GM12878 (cell line): ENCODE measurements around the gene TMEM72. TPM values are rescaled to one million over a fixed set of nuclear protein-coding genes. Genes with fewer than 3 reads are reported as not detected.

ENCODE experiments used
- ATAC-seq: fragments of 200-7000 bp; cut with Tn5 transposase; 3 replicates; pipeline ENCODE4 v1.9.1; 2020; ENCODE audit warnings: mild to moderate bottlenecking, moderate library complexity
- BruUV-seq: library from RNA; stranded (reverse); fragments of 400-500 nt; replicated peaks from 2 replicates; lab custom pipeline; 2021; lab: Mats Ljungman, UMichigan
- CTCF ChIA-PET: fragments of 300-600 bp; sonication (Branson Sonifier 250); formaldehyde crosslinking; extraction: SDS; loops from one replicate; lab custom pipeline; 2021; ENCODE audit warnings: inconsistent platforms; lab: Yijun Ruan, JAX
- POLR2A ChIA-PET: fragments of 350-600 bp; formaldehyde crosslinking; extraction: SDS; loops from one replicate; lab custom pipeline; 2021; ENCODE audit warnings: inconsistent platforms; lab: Charles Lee
- RAD21 ChIA-PET: fragments of 300-600 bp; sonication (Branson Sonifier 250); formaldehyde crosslinking; loops from one replicate; lab custom pipeline; 2023; ENCODE audit warnings: antibody characterized with exemption; ENCODE audit not compliant: unreplicated experiment; lab: Charles Lee
- SMC1A ChIA-PET: fragments of 300-600 bp; sonication (Branson Sonifier 250); formaldehyde crosslinking; loops from one replicate; lab custom pipeline; 2023; ENCODE audit not compliant: unreplicated experiment, uncharacterized antibody; lab: Charles Lee
- DNase-seq: peaks from one replicate; pipeline ENCODE4 v3.0.0-alpha.2; 2011; ENCODE audit warnings: low read depth, low spot score
- FAIRE-seq: peaks from 3 replicates; lab custom pipeline; 2011; peaks lifted over from hg19 to GRCh38; lab: Jason Lieb, UNC
- H2AFZ ChIP-seq: 2 replicates; pipeline ENCODE4 v1.6.0; 2011; ENCODE audit warnings: low read depth, low read length, control low read depth; ENCODE audit not compliant: control insufficient read depth
- H3K27ac ChIP-seq: 2 replicates; pipeline ENCODE4 v1.5.1; 2011; ENCODE audit warnings: control low read depth; ENCODE audit not compliant: control insufficient read depth, insufficient read depth
- H3K27me3 ChIP-seq, 2 experiments: replicated peaks in 1 of 2; 2 replicates each; pipeline versions ENCODE4 v1.6.0 to v1.6.1; 2011; ENCODE audit warnings: low read length in 1 of 2; ENCODE audit not compliant: control insufficient read depth in 2 of 2, insufficient read depth in 2 of 2
- H3K36me3 ChIP-seq, 2 experiments: 2 replicates each; pipeline ENCODE4 v1.5.1; 2011; ENCODE audit warnings: low read length in 1 of 2; ENCODE audit not compliant: control insufficient read depth in 2 of 2, insufficient read depth in 2 of 2
- H3K4me1 ChIP-seq: 2 replicates; pipeline ENCODE4 v1.6.1; 2011; ENCODE audit warnings: mild to moderate bottlenecking, low read length, moderate library complexity, mixed read lengths; ENCODE audit not compliant: control insufficient read depth, insufficient read depth
- H3K4me2 ChIP-seq: 2 replicates; pipeline ENCODE4 v1.6.0; 2011; ENCODE audit warnings: control low read depth; ENCODE audit not compliant: control insufficient read depth, insufficient read depth
- H3K4me3 ChIP-seq: fragments of 200-600 bp; sonication (generic); 2 replicates; pipeline ENCODE4 v1.5.1; 2016
- H3K79me2 ChIP-seq: 2 replicates; pipeline ENCODE4 v1.6.0; 2011; ENCODE audit warnings: low read length; ENCODE audit not compliant: control insufficient read depth, insufficient read depth
- H3K9ac ChIP-seq: 2 replicates; pipeline ENCODE4 v1.8.0; 2011; ENCODE audit warnings: low read length, control low read depth, mixed read lengths; ENCODE audit not compliant: control insufficient read depth, insufficient read depth
- H3K9me3 ChIP-seq: replicated peaks from 3 replicates; pipeline ENCODE4 v1.5.1; 2011; ENCODE audit warnings: mild to moderate bottlenecking, low read length; ENCODE audit not compliant: control insufficient read depth, insufficient read depth
- H4K20me1 ChIP-seq: 2 replicates; pipeline ENCODE4 v1.6.0; 2011; ENCODE audit not compliant: control insufficient read depth, insufficient read depth
- ATF3 ChIP-seq: IDR thresholded peaks from 2 replicates; pipeline ENCODE4 v1.6.1; 2011; ENCODE audit warnings: low read depth, mild to moderate bottlenecking, low read length, moderate library complexity, borderline replicate concordance; ENCODE audit errors: extremely low read depth
- BCL3 ChIP-seq: IDR thresholded peaks from 2 replicates; pipeline ENCODE4 v1.6.1; 2011; ENCODE audit warnings: borderline replicate concordance, low read depth, mild to moderate bottlenecking, moderate library complexity, low read length; ENCODE audit not compliant: insufficient read depth, poor library complexity, severe bottlenecking
- BCLAF1 ChIP-seq: fragments of 450-650 bp; IDR thresholded peaks from 2 replicates; pipeline ENCODE4 v1.6.1; 2017; ENCODE audit warnings: antibody characterized with exemption, mild to moderate bottlenecking, moderate library complexity
- CBX5 ChIP-seq: sonication (generic); IDR thresholded peaks from 2 replicates; pipeline ENCODE4 v1.6.1; 2016; ENCODE audit warnings: low read depth, moderate library complexity, mild to moderate bottlenecking, inconsistent platforms
- FOXM1 ChIP-seq: IDR thresholded peaks from 2 replicates; pipeline ENCODE4 v1.6.1; 2012; ENCODE audit warnings: low read depth, mild to moderate bottlenecking, inconsistent platforms, low read length, moderate library complexity
- IKZF1 ChIP-seq: fragments of 450-650 bp; conservative IDR thresholded peaks from 2 replicates; pipeline ENCODE4 v1.6.1; 2017; ENCODE audit warnings: antibody characterized with exemption, mild to moderate bottlenecking
- LARP7 ChIP-seq: fragments of 450-650 bp; IDR thresholded peaks from 2 replicates; pipeline ENCODE4 v1.6.1; 2017; ENCODE audit warnings: mild to moderate bottlenecking
- MEF2A ChIP-seq: IDR thresholded peaks from 2 replicates; pipeline ENCODE4 v1.6.1; 2011; ENCODE audit warnings: low read depth, mild to moderate bottlenecking, low read length, moderate library complexity; ENCODE audit not compliant: insufficient read depth
- NFIC ChIP-seq: IDR thresholded peaks from 2 replicates; pipeline ENCODE4 v1.6.1; 2012; ENCODE audit warnings: low read depth, mild to moderate bottlenecking, inconsistent platforms, low read length, moderate library complexity
- PBX3 ChIP-seq: IDR thresholded peaks from 2 replicates; pipeline ENCODE4 v1.6.1; 2011; ENCODE audit warnings: mild to moderate bottlenecking, low read depth, low read length, moderate library complexity; ENCODE audit not compliant: insufficient replicate concordance
- PRDM15 ChIP-seq: fragments of 450-650 bp; formaldehyde crosslinking; IDR thresholded peaks from 2 replicates; pipeline ENCODE4 v1.4.0; 2020; ENCODE audit warnings: mild to moderate bottlenecking, moderate library complexity
- ZBTB33 ChIP-seq: fragments of 450-650 bp; IDR thresholded peaks from 2 replicates; pipeline ENCODE4 v1.6.1; 2017; ENCODE audit warnings: mild to moderate bottlenecking
- WGBS: methylation state at CpG from one replicate; pipeline ENCODE4 v1.1.6; 2016; ENCODE audit warnings: low lambda C conversion rate; ENCODE audit not compliant: insufficient replicate concordance, insufficient coverage; ENCODE audit errors: missing lambda C conversion rate; 5-methylcytosine and 5-hydroxymethylcytosine counted together
- in situ Hi-C: fragments of 300-500 bp; cut with MboI; formaldehyde crosslinking; loops from 9 replicates; pipeline ENCODE4 v1.14.3; 2018; ENCODE audit warnings: mixed read lengths
- intact Hi-C: fragments of 100-400 bp; cut with micrococcal nuclease; formaldehyde crosslinking; loops from one replicate; pipeline ENCODE4 v1.14.2; 2022; ENCODE audit not compliant: unreplicated experiment
- polyA plus RNA-seq, 11 experiments: library from polyadenylated mRNA; depleted of rRNA in 4 of 11; unstranded in 6 of 11; stranded (reverse) in 5 of 11; fragments of >200 nt; fragmentation: Nextera tagmentation in 4 of 11; fragmentation: Illumina TruSeq in 1 of 11; extraction: Ambion mirVana in 4 of 11; extraction: Trizol in 1 of 11; gene quantifications; 1 replicate in 1 of 11; 2 replicates in 10 of 11; pipeline versions ENCODE4 v1.2.1 to v1.2.3, GENCODE V29; 2011 to 2016; ENCODE audit warnings: inconsistent platforms in 2 of 11, missing spikeins in 2 of 11, low read depth in 1 of 11
- total RNA-seq, 4 experiments: library from RNA; depleted of rRNA in 3 of 4; stranded (reverse); fragments of >200 nt in 3 of 4; fragmentation: Illumina TruSeq in 1 of 4; extraction: Trizol in 1 of 4; gene quantifications; 2 replicates each; pipeline versions ENCODE4 v1.2.1 to v1.2.3, GENCODE V29; 2013 to 2021

TMEM72 gene
- total and polyA plus RNA-seq, 10 of the 15 experiments (the other 5 are each of a cell fraction or from before 2014, with no cell fraction given) = 0.12 TPM; not detected in 9

- Histone ChIP-seq H2AFZ (no peak overlapping the region), H3K4me2 (no peak overlapping the region), H3K4me1 (peaks cover 58% of the 10 kb centered on the region), H3K9me3 (no peaks in the 10 kb centered on the region), H4K20me1 (no peaks in the 10 kb centered on the region), H3K36me3 (peaks cover 0 to 8% of the 10 kb centered on the region in 2 experiments; a peak in 2 of 4 replicates), H3K27ac (no peak overlapping the region; the same call in 1 of the 2 replicates), H3K27me3 (no peaks in the 10 kb centered on the region), H3K4me3 (no peak overlapping the region), H3K9ac (no peak overlapping the region), H3K79me2 (peaks cover 9% of the 10 kb centered on the region)
- SMC1A ChIA-PET = no interaction called here
- RAD21 ChIA-PET = no interaction called here
- in situ Hi-C loops (loop anchor here (25.0 kb wide), 1 partner anchor 1809 kb away; no protein-coding TSS in a partner anchor), intact Hi-C loops (no loop called here)
- FAIRE-seq (no peak), DNase-seq (no peak), ATAC-seq (no peak)
- 92% methylated on average over 11 of the region's 11 CpGs for WGBS
- no TSS peak for BruUV-seq
- TF ChIP-seq PRDM15 (CRISPR knock-in tag) (no peak), IKZF1 (no peak), BCLAF1 (no peak), CBX5 (no peak), ATF3 (no peak), NFIC (no peak), FOXM1 (no peak), MEF2A (no peak), PBX3 (no peak), LARP7 (no peak), ZBTB33 (no peak), BCL3 (no peak)
- CTCF ChIA-PET = no interaction called here
- POLR2A ChIA-PET = no interaction called here
These were observed 60.3 kb downstream of the TMEM72 start for GRCh38 chr10:44971434-44971833.
